ENCODE measurements around the gene TMEM51.

Gene TMEM51

DNA sequence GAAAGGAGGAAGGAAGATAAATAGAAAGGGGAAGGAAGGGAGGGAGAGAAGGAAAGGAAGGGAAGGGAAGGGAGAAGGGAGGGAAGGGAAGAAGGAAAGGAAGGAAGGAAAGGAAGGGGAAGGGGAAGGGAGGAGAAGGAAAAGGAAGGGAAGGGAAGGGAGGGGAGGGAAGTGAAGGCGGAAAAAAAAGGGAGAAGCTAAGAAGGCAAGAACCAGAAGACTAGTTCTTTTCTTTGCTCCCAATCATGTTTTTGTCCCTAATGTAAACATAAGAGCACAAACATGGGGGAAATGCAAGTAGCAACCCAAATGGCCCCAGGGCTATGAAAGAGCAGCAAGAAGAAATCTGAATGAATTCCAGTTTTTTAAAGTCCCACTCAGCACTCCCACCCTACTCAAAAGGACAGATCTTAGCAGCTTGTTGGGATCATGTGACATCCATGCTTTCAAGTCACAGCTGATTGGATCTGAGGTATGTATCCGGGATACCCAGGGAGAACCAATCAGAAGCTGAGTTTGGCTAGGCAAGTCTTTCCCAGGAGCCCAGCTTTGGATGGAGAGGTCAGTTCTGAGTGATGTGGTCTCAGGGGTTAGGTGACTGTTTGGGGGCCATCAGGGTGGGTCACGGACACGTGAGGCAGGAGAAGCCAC, 69.2 kb downstream of the TMEM51 start:
- POLR2A ChIA-PET (ENCODE audit: low non-redundant PET): no interaction called here
- CTCF ChIA-PET: interaction anchor here (1.2 kb wide), 1 partner anchor 94 kb away, joined by 6 read pairs; no protein-coding TSS in a partner anchor
- H3K27ac ChIP-seq: no peak overlapping the region
- TF ChIP-seq, protein P1, sequence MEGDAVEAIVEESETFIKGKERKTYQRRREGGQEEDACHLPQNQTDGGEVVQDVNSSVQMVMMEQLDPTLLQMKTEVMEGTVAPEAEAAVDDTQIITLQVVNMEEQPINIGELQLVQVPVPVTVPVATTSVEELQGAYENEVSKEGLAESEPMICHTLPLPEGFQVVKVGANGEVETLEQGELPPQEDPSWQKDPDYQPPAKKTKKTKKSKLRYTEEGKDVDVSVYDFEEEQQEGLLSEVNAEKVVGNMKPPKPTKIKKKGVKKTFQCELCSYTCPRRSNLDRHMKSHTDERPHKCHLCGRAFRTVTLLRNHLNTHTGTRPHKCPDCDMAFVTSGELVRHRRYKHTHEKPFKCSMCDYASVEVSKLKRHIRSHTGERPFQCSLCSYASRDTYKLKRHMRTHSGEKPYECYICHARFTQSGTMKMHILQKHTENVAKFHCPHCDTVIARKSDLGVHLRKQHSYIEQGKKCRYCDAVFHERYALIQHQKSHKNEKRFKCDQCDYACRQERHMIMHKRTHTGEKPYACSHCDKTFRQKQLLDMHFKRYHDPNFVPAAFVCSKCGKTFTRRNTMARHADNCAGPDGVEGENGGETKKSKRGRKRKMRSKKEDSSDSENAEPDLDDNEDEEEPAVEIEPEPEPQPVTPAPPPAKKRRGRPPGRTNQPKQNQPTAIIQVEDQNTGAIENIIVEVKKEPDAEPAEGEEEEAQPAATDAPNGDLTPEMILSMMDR (conservative IDR thresholded peaks at IDR 0.05; ENCODE audit: low read depth): no peak
- no peak for DNase-seq (ENCODE audit: low spot score)

DNA sequence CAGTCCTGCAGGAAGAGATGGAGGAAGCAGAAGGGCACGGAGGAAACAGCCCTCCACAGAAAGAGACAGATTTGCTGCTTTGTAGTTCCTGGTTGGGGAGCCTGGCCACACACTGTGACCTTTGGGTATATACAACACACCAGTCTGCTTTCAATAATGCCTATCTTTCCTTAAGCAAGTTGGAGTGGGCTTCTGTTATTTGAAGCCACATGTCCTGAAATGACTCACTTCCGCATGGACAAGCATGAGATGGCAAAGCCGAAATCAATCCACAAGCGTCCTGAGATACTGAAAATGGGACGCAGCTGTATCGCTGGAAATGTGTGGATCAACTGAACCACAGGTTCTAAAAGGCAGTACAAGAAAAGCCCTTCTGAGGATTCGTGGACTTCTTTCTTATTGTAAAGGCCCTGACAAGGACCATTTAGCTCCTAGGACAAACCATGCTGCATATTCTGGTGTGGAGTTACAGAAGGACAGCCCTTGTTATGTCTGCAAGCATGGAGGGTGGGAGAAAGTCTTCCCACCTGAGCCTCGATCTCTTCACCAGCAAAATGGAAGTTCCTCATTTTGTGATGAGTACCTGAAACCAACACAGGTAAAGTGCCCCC, 70.8 kb downstream of the TMEM51 start:
- H3K27ac ChIP-seq: no peak overlapping the region
- DNase-seq (ENCODE audit: low spot score): no peak
- TF ChIP-seq, protein P1 (conservative IDR thresholded peaks at IDR 0.05; ENCODE audit: low read depth): no peak
- ChIA-PET POLR2A (ENCODE audit: low non-redundant PET) (no interaction called here), CTCF (no interaction called here)

GRCh38 chr1:15224974-15225373, 71.4 kb downstream of the TMEM51 start:
- CTCF ChIA-PET: no interaction called here
- TF ChIP-seq, protein P1 (conservative IDR thresholded peaks at IDR 0.05; ENCODE audit: low read depth): no peak

GRCh38 chr1:15225461-15225860, 71.9 kb downstream of the TMEM51 start:
- ChIA-PET POLR2A (ENCODE audit: low non-redundant PET) (no interaction called here), CTCF (no interaction called here)
- H3K27ac ChIP-seq: no peak overlapping the region
- no peak for DNase-seq (ENCODE audit: low spot score)
- TF ChIP-seq, protein P1 (conservative IDR thresholded peaks at IDR 0.05; ENCODE audit: low read depth): no peak

More at GRCh38 chr1:15224974-15225373, 71.4 kb downstream of the TMEM51 start:
- no peak for DNase-seq (ENCODE audit: low spot score)
- POLR2A ChIA-PET (ENCODE audit: low non-redundant PET): no interaction called here
- H3K27ac ChIP-seq: no peak overlapping the region

- ChIA-PET POLR2A (ENCODE audit: low non-redundant PET) (no interaction called here), CTCF (no interaction called here)
Observed at GRCh38 chr1:15226388-15227255, 73.1 kb downstream of the TMEM51 start.

GRCh38 chr1:15229707-15230131, 76.2 kb downstream of the TMEM51 start:
- CTCF ChIA-PET: interaction anchor here (0.7 kb wide), 1 partner anchor 11 kb away, joined by 3 read pairs; no protein-coding TSS in a partner anchor
- DNase-seq (ENCODE audit: low spot score): no peak
- no peak overlapping the region for H3K27ac ChIP-seq
- POLR2A ChIA-PET (ENCODE audit: low non-redundant PET): no interaction called here
- TF ChIP-seq, protein P1 (conservative IDR thresholded peaks at IDR 0.05; ENCODE audit: low read depth): no peak

More at GRCh38 chr1:15226388-15227255, 73.1 kb downstream of the TMEM51 start:
- no peak overlapping the region for H3K27ac ChIP-seq
- DNase-seq (ENCODE audit: low spot score): no peak
- TF ChIP-seq, protein P1 (conservative IDR thresholded peaks at IDR 0.05; ENCODE audit: low read depth): no peak

Data from RWPE1 (cell line).